ENCODE results near the gene NPAS3. TPM values are rescaled to one million over a fixed set of nuclear protein-coding genes. Genes with fewer than 3 reads are reported as not detected.

NPAS3 gene
- total RNA-seq, 1 donor from 2014 or later: 2.4 TPM

GRCh38 chr14:33738491-33738890 is 799.8 kb downstream of the NPAS3 start:
- DNase-seq (ENCODE audit: extremely low spot score, unreplicated experiment): no peak
- Mint-ChIP-seq H3K4me1 (ENCODE audit: unreplicated experiment) (peaks cover 32% of the 10 kb centered on the region), H3K27ac (ENCODE audit: unreplicated experiment) (no peak overlapping the region), H3K36me3 (ENCODE audit: unreplicated experiment) (no peaks in the 10 kb centered on the region), H3K9me3 (ENCODE audit: unreplicated experiment) (peaks cover 3% of the 10 kb centered on the region), H3K27me3 (ENCODE audit: unreplicated experiment) (no peaks in the 10 kb centered on the region), H3K4me3 (ENCODE audit: unreplicated experiment) (no peak overlapping the region)
- no peak for TF ChIP-seq CTCF (IDR thresholded peaks at IDR 0.05)

- peaks cover 9% of the 10 kb centered on the region for H3K9me3 Mint-ChIP-seq (ENCODE audit: unreplicated experiment)
- H3K4me1 Mint-ChIP-seq (ENCODE audit: unreplicated experiment): peaks cover 21% of the 10 kb centered on the region
- H3K27me3 Mint-ChIP-seq (ENCODE audit: unreplicated experiment): no peaks in the 10 kb centered on the region
- H3K27ac Mint-ChIP-seq (ENCODE audit: unreplicated experiment): no peak overlapping the region
- H3K36me3 Mint-ChIP-seq (ENCODE audit: unreplicated experiment): no peaks in the 10 kb centered on the region
- no peak overlapping the region for H3K4me3 Mint-ChIP-seq (ENCODE audit: unreplicated experiment)
- DNase-seq (ENCODE audit: extremely low spot score, unreplicated experiment): no peak
- no peak for TF ChIP-seq CTCF (IDR thresholded peaks at IDR 0.05)
These were observed 801.9 kb downstream of the NPAS3 start for GRCh38 chr14:33740531-33740930.

GRCh38 chr14:33742166-33742565 is 803.5 kb downstream of the NPAS3 start:
- TF ChIP-seq CTCF (IDR thresholded peaks at IDR 0.05): no peak
- no peak overlapping the region for H3K27ac Mint-ChIP-seq (ENCODE audit: unreplicated experiment)
- H3K9me3 Mint-ChIP-seq (ENCODE audit: unreplicated experiment): peaks cover 9% of the 10 kb centered on the region
- H3K4me3 Mint-ChIP-seq (ENCODE audit: unreplicated experiment): no peak overlapping the region
- no peaks in the 10 kb centered on the region for H3K36me3 Mint-ChIP-seq (ENCODE audit: unreplicated experiment)
- H3K27me3 Mint-ChIP-seq (ENCODE audit: unreplicated experiment): no peaks in the 10 kb centered on the region
- H3K4me1 Mint-ChIP-seq (ENCODE audit: unreplicated experiment): peaks cover 11% of the 10 kb centered on the region
- no peak for DNase-seq (ENCODE audit: extremely low spot score, unreplicated experiment)

- no peak overlapping the region for H3K4me3 Mint-ChIP-seq (ENCODE audit: unreplicated experiment)
- no peak overlapping the region for H3K27ac Mint-ChIP-seq (ENCODE audit: unreplicated experiment)
- no peaks in the 10 kb centered on the region for H3K27me3 Mint-ChIP-seq (ENCODE audit: unreplicated experiment)
- peaks cover 2% of the 10 kb centered on the region for H3K4me1 Mint-ChIP-seq (ENCODE audit: unreplicated experiment)
- no peak for DNase-seq (ENCODE audit: extremely low spot score, unreplicated experiment)
- TF ChIP-seq CTCF (IDR thresholded peaks at IDR 0.05): no peak
- H3K9me3 Mint-ChIP-seq (ENCODE audit: unreplicated experiment): peaks cover 6% of the 10 kb centered on the region
- H3K36me3 Mint-ChIP-seq (ENCODE audit: unreplicated experiment): no peaks in the 10 kb centered on the region
These were observed 806.5 kb downstream of the NPAS3 start for GRCh38 chr14:33745163-33745562.

GRCh38 chr14:33747749-33748148 is 809.1 kb downstream of the NPAS3 start:
- H3K27me3 Mint-ChIP-seq (ENCODE audit: unreplicated experiment): no peaks in the 10 kb centered on the region
- no peak for DNase-seq (ENCODE audit: extremely low spot score, unreplicated experiment)
- peaks cover 2% of the 10 kb centered on the region for H3K4me1 Mint-ChIP-seq (ENCODE audit: unreplicated experiment)
- H3K4me3 Mint-ChIP-seq (ENCODE audit: unreplicated experiment): no peak overlapping the region
- H3K36me3 Mint-ChIP-seq (ENCODE audit: unreplicated experiment): no peaks in the 10 kb centered on the region
- no peak for TF ChIP-seq CTCF (IDR thresholded peaks at IDR 0.05)
- H3K27ac Mint-ChIP-seq (ENCODE audit: unreplicated experiment): no peak overlapping the region
- peaks cover 6% of the 10 kb centered on the region for H3K9me3 Mint-ChIP-seq (ENCODE audit: unreplicated experiment)
